Heart left ventricle (tissue), 16 donors: ENCODE data around the gene FBXO36. TPM values are rescaled to one million over a fixed set of nuclear protein-coding genes. Genes with fewer than 3 reads are reported as not detected.

Experiments
- ATAC-seq, 4 donors: fragments of 200-7000 bp; cut with Tn5 transposase; one replicate each; pipeline ENCODE4 v1.9.1; 2020 to 2022; ENCODE audit warnings: moderate library complexity in 4 of 4, mild to moderate bottlenecking in 3 of 4, moderate number of reproducible peaks in 1 of 4
- DNase-seq, 5 donors: peaks; one replicate each; pipeline ENCODE4 v3.0.0-alpha.2; 2020
- H3K27ac ChIP-seq, 12 donors: fragments of 200-600 bp; sonication (generic) in 4 of 12; one replicate each; pipeline versions ENCODE4 v1.5.0 to v1.8.0; 2016 to 2022; ENCODE audit warnings: mild to moderate bottlenecking in 2 of 12
- H3K27me3 ChIP-seq, 9 donors: fragments of 200-600 bp; sonication (generic) in 2 of 9; one replicate each; pipeline versions ENCODE4 v1.5.1 to v1.8.0; 2016 to 2022; ENCODE audit warnings: mild to moderate bottlenecking in 3 of 9
- H3K36me3 ChIP-seq, 9 donors: fragments of 200-600 bp; sonication (generic) in 2 of 9; one replicate each; pipeline versions ENCODE4 v1.5.0 to v1.8.0; 2018 to 2022; ENCODE audit warnings: mild to moderate bottlenecking in 2 of 9
- H3K4me1 ChIP-seq, 12 donors: fragments of 200-600 bp; sonication (generic) in 4 of 12; one replicate each; pipeline versions ENCODE4 v1.5.0 to v1.8.0; 2016 to 2022; ENCODE audit warnings: mild to moderate bottlenecking in 3 of 12
- H3K4me3 ChIP-seq, 12 donors: fragments of 200-600 bp; sonication (generic) in 4 of 12; one replicate each; pipeline versions ENCODE4 v1.5.0 to v1.8.0; 2017 to 2022; ENCODE audit warnings: mild to moderate bottlenecking in 9 of 12, moderate library complexity in 4 of 12
- H3K9me3 ChIP-seq, 12 donors: fragments of 200-600 bp; sonication (generic) in 4 of 12; one replicate each; pipeline versions ENCODE4 v1.5.0 to v1.8.0; 2016 to 2022; ENCODE audit warnings: mild to moderate bottlenecking in 1 of 12
- CTCF ChIP-seq, 12 donors: fragments of 200-600 bp; sonication (generic) in 4 of 12; IDR thresholded peaks; one replicate each; pipeline versions ENCODE4 v1.5.0 to v1.8.0; 2018 to 2022; ENCODE audit warnings: antibody characterized with exemption in 12 of 12, mild to moderate bottlenecking in 5 of 12
- POLR2A ChIP-seq, 2 donors: fragments of 450-650 bp; IDR thresholded peaks; one replicate each; pipeline ENCODE4 v1.6.1; 2017; ENCODE audit warnings: antibody characterized with exemption in 2 of 2, mild to moderate bottlenecking in 2 of 2, moderate library complexity in 2 of 2
- WGBS, 4 donors: extraction: QIAGEN DNeasy Blood & Tissue Kit in 2 of 4; methylation state at CpG; one replicate each; pipeline versions ENCODE4 v1.1.5 to v1.1.7; 2013 to 2018; 5-methylcytosine and 5-hydroxymethylcytosine counted together
- intact Hi-C, 10 donors: fragments of 100-400 bp; cut with DNase I; formaldehyde crosslinking; loops; one replicate each; pipeline versions ENCODE4 v1.11.1 to v1.14.2; 2022
- polyA plus RNA-seq, 2 donors: library from polyadenylated mRNA; stranded (reverse); fragments of 200-250 nt; gene quantifications; one replicate each; pipeline ENCODE4 v1.2.3, GENCODE V29; 2013
- total RNA-seq, 9 donors: library from RNA; depleted of rRNA in 2 of 9; stranded (reverse); fragments of >200 nt in 2 of 9; fragmentation: NEBNext Ultra II Directional in 3 of 9; extraction: Animal tissue kit (Norgen Biotek cat#: 25700) in 3 of 9; gene quantifications; one replicate each; pipeline versions ENCODE4 v1.1.0 to v1.2.4, GENCODE V29; 2016 to 2023
- donor health status: ischemic (EF 13 %, LVEDD 7.1; RV severe dilation, severe dysfunction).
- donor health status: healthy with polysubstance abuse.
- donor health status: DM: no; HTN: yes; CAD: no.
- donor health status: DM: no; HTN: no; CAD: no.
- donor health status: ischemic (EF 25% LVEDD 6.9; RV normal size, moderate dysfunction).
- donor health status: ischemic (EF 25% LVEDD 5.7; RV mildly dilated, moderate dysfunction).
- donor health status: healthy.
- donor health status: DM: yes; HTN: yes; CAD: no.
- donor health status: ischemic (EF 35%, LVEDD 5.7; RV mildly dilated, moderate dysfunction).
- donor health status: nonischemic (EF 11% LVEDD 7.7; RV severe dilation, severe dysfunction).
- donor health status: DM: yes; HTN: yes; CAD: no.
- donor health status: PGD.
- donor health status: ischemic (EF 29% LVEDD 5.4; RV normal size, mild dysfunction).
- donor health status: nonischemic (EF 23%, LVEDD 6.1; RV moderate dilation, normal function).

FBXO36 gene
- total and polyA plus RNA-seq, 11 donors, result 0.23 to 1.9 (median 1.1) TPM

DNA sequence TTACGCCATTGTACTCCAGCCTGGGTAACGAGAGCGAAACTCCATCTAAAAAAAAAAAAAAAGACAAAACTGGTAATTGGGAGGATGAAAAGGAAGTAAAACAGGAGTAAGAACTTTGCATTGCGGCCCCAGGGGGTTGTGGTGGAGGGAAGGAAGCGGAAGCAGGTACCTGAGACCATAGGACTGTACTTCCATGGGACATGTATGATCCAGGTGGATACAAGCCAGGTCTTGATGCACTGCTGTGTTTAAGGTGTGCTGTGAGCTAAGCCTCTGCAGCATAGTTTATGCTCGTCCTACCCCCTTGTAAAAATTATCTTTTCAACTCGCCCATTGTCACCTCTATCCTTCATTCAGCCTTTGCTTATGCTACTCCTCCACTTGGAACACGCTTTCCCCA is 23.7 kb downstream of the FBXO36 start:
- no peak for TF ChIP-seq CTCF (IDR thresholded peaks at IDR 0.05)
- TF ChIP-seq POLR2A (IDR thresholded peaks at IDR 0.05), result no peak
- Histone ChIP-seq H3K9me3 (no peaks in the 10 kb centered on the region), H3K4me1 (no peaks in the 10 kb centered on the region), H3K27ac (no peak overlapping the region), H3K4me3 (no peak overlapping the region), H3K27me3 (no peaks in the 10 kb centered on the region), H3K36me3 (no peaks in the 10 kb centered on the region)
- intact Hi-C loops, result no loop called here
- WGBS, 4 donors, result 93 to 95% (median 95%) methylated on average over 8 of the region's 8 CpGs
- ATAC-seq, result no peak
- no peak for DNase-seq

DNA sequence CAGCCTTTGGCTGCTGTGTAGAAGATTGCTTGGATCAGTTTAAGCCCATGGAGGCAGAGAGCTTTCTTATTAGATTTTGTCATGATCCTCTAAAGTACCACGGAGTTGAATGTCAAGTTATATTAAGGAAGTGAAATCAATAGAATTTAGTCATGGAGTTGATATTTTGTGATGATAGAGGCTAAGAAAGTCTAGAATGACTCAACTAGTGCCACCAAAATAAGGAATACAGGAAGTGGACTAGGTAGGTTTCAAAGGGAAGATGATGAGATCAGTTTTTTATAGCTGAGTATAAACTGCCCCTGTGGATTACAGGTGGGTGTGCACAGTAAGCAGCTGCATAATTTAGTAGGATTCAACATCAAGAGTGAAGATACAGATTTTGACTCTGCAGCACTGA is 25.2 kb downstream of the FBXO36 start:
- H3K27me3 ChIP-seq, result no peaks in the 10 kb centered on the region
- intact Hi-C loops, result no loop called here
- TF ChIP-seq POLR2A (IDR thresholded peaks at IDR 0.05) (no peak), CTCF (IDR thresholded peaks at IDR 0.05) (no peak)
- no peak overlapping the region for H3K27ac ChIP-seq
- 86 to 92% (median 87%) methylated on average over 1 of the region's 1 CpG for WGBS, 4 donors
- no peak for ATAC-seq
- DNase-seq, result no peak
- H3K4me1 ChIP-seq, result no peaks in the 10 kb centered on the region
- H3K36me3 ChIP-seq, result no peaks in the 10 kb centered on the region
- no peak overlapping the region for H3K4me3 ChIP-seq
- no peaks in the 10 kb centered on the region for H3K9me3 ChIP-seq

- DNase-seq, result no peak
- 89 to 90% (median 89%) methylated on average over 6 of the region's 6 CpGs for WGBS, 4 donors
Observed at GRCh38 chr2:229952256-229952835, 30.0 kb downstream of the FBXO36 start.

DNA sequence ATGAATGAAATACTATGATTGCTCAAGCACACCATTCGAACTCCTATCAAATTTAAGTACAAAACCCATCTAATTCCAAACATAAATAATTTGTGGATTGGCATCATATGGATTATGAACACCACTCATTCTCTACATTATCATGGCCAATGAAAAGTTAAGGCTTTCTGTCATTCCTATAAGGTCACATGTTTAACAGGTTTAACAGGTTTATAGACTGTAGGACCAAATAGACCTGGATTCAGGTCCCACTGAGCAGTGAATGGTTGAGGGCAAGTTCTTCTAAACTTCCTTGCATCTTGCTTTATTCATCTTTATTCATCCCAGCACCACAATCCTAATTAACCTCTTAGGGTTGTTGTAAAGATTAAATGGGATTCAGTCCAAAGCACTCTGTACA is 33.4 kb downstream of the FBXO36 start:
- intact Hi-C loops, result no loop called here
- Histone ChIP-seq H3K4me3 (no peak overlapping the region), H3K9me3 (no peaks in the 10 kb centered on the region), H3K27ac (no peak overlapping the region), H3K4me1 (no peaks in the 10 kb centered on the region), H3K36me3 (no peaks in the 10 kb centered on the region), H3K27me3 (no peaks in the 10 kb centered on the region)
- ATAC-seq (no peak), DNase-seq (no peak)
- no peak for TF ChIP-seq CTCF (IDR thresholded peaks at IDR 0.05)
- no peak for TF ChIP-seq POLR2A (IDR thresholded peaks at IDR 0.05)
- 74 to 87% (median 83%) methylated on average over 1 of the region's 1 CpG for WGBS, 4 donors

More at GRCh38 chr2:229952256-229952835, 30.0 kb downstream of the FBXO36 start:
- ATAC-seq, result no peak
- Histone ChIP-seq H3K27ac (no peak overlapping the region), H3K36me3 (no peaks in the 10 kb centered on the region), H3K27me3 (no peaks in the 10 kb centered on the region), H3K9me3 (no peaks in the 10 kb centered on the region), H3K4me1 (no peaks in the 10 kb centered on the region), H3K4me3 (no peak overlapping the region)
- TF ChIP-seq CTCF (IDR thresholded peaks at IDR 0.05), result no peak
- TF ChIP-seq POLR2A (IDR thresholded peaks at IDR 0.05), result no peak
- intact Hi-C loops, result no loop called here
